Endothelial cell of umbilical vein (primary cell): ENCODE results near the gene CBX6.

Source experiments
- CTCF ChIP-seq, 2 donors: IDR thresholded peaks; 1 replicate in 1 of 2; 2 replicates in 1 of 2; pipeline ENCODE4 v1.5.1; 2011; ENCODE audit warnings: low read length in 2 of 2, mild to moderate bottlenecking in 2 of 2, moderate library complexity in 2 of 2, control low read depth in 1 of 2, inconsistent platforms in 1 of 2, low read depth in 1 of 2; ENCODE audit not compliant: insufficient read depth in 1 of 2; ENCODE audit errors: extremely low read depth in 1 of 2
- EZH2 ChIP-seq: IDR thresholded peaks from 2 replicates; pipeline ENCODE4 v1.6.1; 2012; ENCODE audit warnings: borderline replicate concordance, low read depth, mild to moderate bottlenecking, moderate library complexity, low read length, inconsistent platforms; ENCODE audit not compliant: severe bottlenecking
- GATA2 ChIP-seq: IDR thresholded peaks from 2 replicates; pipeline ENCODE4 v1.7.0; 2011; ENCODE audit warnings: low read depth, mild to moderate bottlenecking, moderate library complexity, mixed read lengths, low read length; ENCODE audit not compliant: insufficient read length, insufficient read depth
- POLR2AphosphoS5 ChIP-seq: IDR thresholded peaks from 2 replicates; pipeline ENCODE4 v1.6.1; 2012; ENCODE audit warnings: low read depth, mild to moderate bottlenecking, control low read depth, low read length, moderate library complexity; ENCODE audit not compliant: insufficient read depth
- TF ChIP-seq, protein P1 (sequence below): IDR thresholded peaks from 2 replicates; pipeline ENCODE4 v1.6.1; 2011; ENCODE audit not compliant: insufficient read depth, insufficient read length

DNA sequence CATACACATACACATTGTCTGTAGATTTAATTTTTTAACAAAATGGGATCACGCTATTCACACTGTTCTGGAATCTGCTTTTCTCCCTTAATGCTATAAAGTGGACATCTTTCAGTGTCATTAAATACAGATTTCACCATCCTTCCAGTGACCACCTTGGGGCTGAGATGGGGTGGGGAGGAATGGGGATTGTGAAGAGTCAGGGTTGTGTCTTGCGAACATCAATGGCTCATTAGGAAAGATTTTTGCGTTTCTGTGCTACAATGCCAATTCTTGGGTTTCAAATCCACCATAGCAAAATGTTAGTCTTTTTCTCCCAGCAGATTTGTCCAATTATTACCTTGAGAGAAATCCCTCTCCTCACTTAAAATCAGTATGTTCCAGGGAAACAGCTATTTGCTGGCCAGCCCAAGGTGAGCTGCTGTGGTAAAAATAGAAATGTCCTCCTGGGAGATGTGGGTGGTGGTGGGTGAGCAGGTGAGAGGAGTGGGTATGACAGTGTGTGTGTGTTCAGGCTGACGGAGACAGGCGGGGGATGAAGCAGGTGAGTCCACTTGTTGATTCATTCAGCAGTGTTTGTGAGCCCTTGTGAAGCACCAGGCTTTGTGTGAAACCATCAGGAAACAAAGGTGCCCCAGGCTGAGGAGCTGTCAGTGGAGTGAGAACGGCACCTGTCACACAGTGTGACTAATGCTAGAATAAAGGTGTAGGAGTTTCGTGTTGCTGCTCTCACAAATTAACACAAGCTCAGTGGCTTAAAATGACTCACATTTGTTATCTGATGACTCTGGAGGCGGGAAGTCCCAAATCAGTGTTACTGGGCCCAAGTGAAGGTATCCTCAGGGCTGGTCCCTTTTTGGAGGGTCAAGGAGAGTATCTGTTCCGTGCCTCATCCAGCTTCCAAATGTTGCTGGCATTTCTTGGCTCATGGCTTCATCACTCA is 1.7 kb upstream of the CBX6 start:
- no peak for TF ChIP-seq CTCF (IDR thresholded peaks at IDR 0.05; ENCODE audit: extremely low read depth in 1 of 2, insufficient read depth in 1 of 2, low read depth in 1 of 2, low read length in 2 of 2)
- TF ChIP-seq EZH2 = no peak
- TF ChIP-seq, protein P1, sequence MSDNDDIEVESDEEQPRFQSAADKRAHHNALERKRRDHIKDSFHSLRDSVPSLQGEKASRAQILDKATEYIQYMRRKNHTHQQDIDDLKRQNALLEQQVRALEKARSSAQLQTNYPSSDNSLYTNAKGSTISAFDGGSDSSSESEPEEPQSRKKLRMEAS = no peak
- no peak for TF ChIP-seq POLR2AphosphoS5
- no peak for TF ChIP-seq GATA2
